ENCODE results near the gene FBLN2.

Gene FBLN2

GRCh38 chr3:13645801-13646637 is 97.1 kb downstream of the FBLN2 start:
- DNase-seq (ENCODE audit: low read depth in 3 of 3) = no peak

GRCh38 chr3:13647298-13648059 is 98.6 kb downstream of the FBLN2 start:
- no peak for DNase-seq (ENCODE audit: low read depth in 3 of 3)

DNA sequence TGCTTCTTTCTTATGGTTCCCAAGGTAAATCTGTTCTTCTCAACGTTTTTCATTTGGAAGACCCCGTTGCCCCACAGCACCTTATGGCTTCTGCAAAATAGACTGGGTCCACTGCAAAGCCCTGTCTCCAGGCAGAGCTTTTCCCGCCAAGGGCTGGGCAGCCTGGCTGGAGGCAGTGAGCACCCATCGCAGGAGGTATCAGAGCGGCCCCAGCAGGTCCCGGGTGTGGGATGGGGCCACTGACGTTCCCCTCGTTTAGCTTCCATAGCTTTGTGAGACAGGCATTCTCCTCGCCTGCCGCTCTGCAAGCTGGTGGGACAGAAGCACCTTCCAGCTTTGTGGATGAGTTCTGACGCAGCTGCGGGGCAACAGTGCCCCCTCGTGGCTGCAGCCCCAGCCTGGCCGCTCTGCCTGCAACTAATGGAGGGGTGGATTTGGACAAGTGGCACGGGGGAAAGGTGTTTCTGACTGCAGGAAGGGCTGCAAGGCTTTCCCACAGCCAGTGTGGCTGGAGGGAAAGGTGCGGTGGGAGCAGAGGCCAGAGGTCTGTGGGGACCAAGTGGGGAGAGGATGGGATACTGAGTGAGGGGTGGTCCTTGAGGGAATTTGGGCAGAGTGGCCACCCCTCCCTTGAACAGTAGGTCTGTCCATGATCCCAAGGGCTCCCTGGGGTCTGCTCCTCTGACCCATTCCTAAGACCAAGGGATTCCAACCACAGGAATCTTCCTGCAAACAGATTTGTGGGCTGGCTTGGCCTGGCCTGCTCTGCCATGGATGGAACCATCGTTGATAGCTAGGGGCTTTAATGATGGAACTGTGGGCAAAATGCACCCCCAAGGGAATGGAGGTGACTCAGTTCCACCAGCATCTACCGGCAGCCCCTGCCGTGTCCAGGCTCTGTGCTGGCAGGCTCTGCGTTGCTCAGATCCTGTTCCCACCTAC is 99.4 kb downstream of the FBLN2 start:
- peak; percentile 62 to 69 (median 68) for DNase-seq (ENCODE audit: low read depth in 3 of 3)

- DNase-seq (ENCODE audit: low read depth in 3 of 3) = peak; percentile 57 to 59 (median 59)
These were observed 101.5 kb downstream of the FBLN2 start for GRCh38 chr3:13650210-13651056.

DNA sequence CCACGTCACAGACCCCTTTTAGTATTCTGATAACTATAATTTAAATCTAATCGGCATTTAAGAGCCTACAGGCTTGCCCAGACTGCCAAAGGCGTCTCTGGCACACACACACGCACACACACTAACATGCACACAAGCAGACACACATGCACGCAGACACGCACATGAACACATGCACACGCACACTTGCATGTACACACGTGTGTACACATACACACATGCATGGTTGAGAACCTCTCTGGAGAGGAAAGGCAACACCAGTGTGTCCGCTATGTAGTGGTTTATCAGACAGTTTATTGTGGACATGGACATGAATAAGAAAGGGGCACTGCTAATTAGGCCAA is 102.1 kb downstream of the FBLN2 start:
- no peak for DNase-seq (ENCODE audit: low read depth in 3 of 3)

DNA sequence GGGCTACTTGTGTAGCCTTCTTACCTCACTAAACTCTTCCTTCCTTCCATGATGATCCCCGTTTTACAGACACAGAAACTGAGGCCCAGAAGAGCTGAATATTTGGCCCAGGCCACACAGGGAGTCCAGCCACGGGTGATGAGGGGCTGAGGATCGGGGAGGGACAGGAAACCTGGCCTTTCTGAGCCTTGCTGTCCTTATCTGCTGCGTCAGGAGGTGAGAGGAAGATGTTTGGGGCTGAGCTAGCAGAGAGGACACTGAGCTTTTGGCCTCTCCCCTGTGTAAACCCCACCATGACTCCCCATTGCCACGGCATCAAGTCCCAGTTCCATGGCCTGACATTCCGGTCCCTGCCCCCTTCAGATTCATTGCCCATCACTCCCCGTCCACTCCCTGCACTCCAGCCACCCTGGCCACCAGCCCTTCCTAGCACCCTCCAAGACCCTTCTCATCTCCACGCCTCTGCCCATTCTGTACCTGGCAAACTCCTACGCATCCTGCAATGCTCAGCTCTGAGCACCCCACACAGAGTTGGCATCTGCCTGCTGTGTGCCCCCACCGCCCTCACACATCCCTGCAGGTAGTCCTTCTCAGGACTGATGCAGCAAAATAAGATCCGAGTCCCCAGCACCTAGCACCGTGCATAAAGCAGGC is 103.0 kb downstream of the FBLN2 start:
- DNase-seq (ENCODE audit: low read depth in 3 of 3) = no peak

GRCh38 chr3:13652728-13653127 is 103.8 kb downstream of the FBLN2 start:
- DNase-seq (ENCODE audit: low read depth in 3 of 3) = no peak

DNA sequence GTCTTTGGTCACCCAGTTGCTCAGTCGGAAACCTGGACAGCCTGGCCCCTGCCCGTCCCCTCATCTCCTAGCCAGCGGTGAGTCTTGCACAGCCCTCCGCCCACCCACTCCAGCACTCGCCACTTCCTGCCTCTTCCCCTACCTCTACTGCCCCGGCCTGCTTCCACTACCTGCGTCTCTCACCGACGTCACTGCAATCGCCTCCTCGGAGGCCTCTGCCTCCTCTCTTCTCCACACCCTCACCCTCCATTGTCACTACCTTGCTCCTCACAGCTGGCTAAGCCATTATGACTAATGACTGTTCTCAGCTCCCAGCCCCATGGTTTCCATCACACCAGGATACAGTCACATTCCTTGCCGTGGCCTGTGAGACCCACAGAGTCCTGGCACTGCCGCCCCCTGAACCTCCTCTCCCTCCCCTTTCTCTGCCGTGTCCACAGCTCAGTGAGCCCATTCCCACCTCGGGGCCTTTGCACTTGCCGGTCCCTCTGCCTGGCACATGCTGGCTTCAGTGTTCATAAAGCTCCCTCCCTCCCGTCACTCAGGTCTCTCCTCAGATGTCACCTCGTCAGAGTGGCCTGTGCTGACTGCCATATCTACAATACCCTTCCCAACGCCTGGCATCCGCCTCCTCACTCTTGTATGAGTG is 104.8 kb downstream of the FBLN2 start:
- no peak for DNase-seq (ENCODE audit: low read depth in 3 of 3)

DNA sequence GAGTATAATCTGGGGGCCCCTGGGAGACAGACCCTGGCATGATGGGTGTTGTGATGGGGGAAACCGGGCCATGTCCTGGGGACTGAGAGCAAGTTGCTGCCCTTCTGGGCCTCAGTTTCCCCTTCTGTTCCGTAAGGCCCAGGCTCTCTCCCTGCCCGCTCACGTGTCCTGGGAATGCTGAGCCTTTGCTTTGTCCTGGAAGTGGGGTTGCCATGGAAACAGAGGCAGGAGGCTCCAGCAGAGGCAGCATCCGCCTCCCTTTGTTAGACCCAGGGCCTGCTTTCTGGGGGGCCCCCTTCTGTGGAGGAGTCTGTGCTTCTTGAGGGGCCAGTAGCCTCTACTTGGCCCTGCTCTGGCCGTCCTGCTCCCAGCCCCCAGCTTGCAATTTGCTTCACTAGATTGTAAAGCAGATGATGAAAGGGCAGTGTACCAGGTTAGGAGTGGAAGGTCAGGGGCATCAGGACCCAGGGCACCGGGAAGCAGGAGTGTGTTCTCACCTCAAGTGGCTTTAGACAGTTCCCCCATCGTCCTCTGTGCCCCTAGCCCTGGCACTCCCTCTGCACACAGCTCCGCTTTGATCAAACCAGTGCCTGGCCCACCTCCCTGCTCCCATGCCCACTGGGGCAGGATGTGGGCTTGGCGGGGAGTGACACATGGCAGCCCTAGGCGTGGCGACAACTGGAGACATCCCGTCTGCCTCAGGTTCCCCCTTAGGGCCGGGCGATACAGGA is 105.6 kb downstream of the FBLN2 start:
- DNase-seq (ENCODE audit: low read depth in 3 of 3) = no peak

DNA sequence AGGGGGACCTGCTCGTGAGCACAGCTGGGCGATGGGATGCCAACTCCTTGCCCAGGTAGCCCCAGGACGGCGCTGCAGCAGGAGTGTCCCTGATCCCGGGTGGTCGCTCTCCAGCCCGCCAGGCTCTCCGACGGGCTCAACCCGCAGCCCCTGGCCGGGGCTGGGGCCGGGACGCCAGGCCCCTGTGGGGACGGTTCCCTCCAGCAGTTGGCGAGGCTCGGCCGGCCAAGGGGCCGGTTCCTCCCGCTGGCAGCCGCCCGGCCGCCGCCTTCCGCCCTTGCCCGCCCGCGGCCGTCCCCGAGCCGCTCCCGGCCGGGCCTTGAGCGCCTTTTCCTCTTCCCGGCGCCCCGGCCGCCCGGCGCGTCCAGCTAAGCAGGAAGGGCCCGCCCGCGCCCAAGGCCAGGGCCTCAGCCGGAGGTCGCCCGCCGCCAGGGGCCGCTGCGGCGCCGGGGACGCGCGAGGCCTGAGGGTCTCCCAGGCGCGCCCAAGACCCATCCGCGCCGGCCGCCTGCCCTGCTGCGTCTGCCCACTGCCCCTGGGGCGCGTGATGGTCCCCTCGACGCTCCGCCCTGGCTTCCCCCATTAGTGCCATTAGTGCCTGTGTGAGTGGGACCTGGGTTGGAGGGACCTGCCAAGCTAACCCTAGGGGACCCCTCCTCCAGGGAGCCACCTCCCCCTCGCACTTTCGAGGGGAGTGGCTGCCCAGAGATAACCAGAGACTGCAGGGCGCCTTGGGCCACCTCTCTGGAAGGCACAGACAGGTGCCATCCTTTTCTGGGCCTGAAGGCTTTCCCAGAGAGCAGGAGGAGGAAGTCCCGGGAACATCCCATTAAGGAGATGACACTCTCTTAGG is 106.4 kb downstream of the FBLN2 start:
- DNase-seq (ENCODE audit: low read depth in 3 of 3) = peak in 1 of 3 donors; percentile 36

- no peak for DNase-seq (ENCODE audit: low read depth in 3 of 3)
These were observed 107.8 kb downstream of the FBLN2 start for GRCh38 chr3:13656584-13657301.

- DNase-seq (ENCODE audit: low read depth in 3 of 3) = peak; percentile 31 to 51 (median 48)
These were observed 108.9 kb downstream of the FBLN2 start for GRCh38 chr3:13657660-13658435.

GRCh38 chr3:13658681-13659080 is 109.8 kb downstream of the FBLN2 start:
- no peak for DNase-seq (ENCODE audit: low read depth in 3 of 3)

DNA sequence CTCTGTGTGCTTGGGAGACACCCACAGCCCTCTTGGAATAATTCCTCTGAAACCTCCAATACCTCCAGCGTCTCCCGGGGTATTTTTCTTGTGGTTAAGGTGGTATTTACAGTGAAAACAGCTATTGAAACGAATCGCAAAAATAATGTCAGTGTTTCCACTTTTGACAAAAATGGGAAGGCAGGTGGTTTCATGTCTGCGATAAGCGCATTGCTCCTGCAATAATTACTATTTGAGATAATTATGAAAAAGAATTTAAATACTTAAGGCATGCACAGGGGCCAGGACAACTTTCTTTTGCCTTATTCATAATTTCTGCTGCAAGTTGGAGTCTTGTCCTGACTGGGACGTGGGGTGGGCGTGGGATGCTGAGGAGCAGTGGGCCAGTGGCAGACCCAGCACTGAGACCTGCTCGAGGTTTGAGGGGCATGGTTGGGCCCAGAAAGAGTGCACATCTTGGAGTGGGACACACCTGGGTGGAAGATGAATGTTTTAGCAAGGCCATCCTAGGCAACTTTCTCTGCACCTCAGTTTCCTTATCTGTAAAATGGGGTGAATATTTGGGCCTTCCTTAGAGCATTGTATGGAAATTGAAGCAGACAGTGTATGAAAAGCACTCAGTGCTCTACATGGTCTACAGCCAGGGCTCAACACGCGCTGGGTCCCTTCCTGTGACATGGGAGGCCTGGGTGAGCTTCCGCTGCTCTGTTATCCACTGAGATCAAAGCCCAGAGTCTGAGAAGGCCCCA is 110.5 kb downstream of the FBLN2 start:
- no peak for DNase-seq (ENCODE audit: low read depth in 3 of 3)

GRCh38 chr3:13660042-13660874 is 111.3 kb downstream of the FBLN2 start:
- no peak for DNase-seq (ENCODE audit: low read depth in 3 of 3)
